GM18858 (cell line): ENCODE measurements around the gene IGFLR1.

Experiments used
- ATAC-seq: cut with Tn5 transposase; IDR thresholded peaks from one replicate; pipeline ENCODE4 v1.9.1; 2021; ENCODE audit not compliant: unreplicated experiment

Gene IGFLR1

DNA sequence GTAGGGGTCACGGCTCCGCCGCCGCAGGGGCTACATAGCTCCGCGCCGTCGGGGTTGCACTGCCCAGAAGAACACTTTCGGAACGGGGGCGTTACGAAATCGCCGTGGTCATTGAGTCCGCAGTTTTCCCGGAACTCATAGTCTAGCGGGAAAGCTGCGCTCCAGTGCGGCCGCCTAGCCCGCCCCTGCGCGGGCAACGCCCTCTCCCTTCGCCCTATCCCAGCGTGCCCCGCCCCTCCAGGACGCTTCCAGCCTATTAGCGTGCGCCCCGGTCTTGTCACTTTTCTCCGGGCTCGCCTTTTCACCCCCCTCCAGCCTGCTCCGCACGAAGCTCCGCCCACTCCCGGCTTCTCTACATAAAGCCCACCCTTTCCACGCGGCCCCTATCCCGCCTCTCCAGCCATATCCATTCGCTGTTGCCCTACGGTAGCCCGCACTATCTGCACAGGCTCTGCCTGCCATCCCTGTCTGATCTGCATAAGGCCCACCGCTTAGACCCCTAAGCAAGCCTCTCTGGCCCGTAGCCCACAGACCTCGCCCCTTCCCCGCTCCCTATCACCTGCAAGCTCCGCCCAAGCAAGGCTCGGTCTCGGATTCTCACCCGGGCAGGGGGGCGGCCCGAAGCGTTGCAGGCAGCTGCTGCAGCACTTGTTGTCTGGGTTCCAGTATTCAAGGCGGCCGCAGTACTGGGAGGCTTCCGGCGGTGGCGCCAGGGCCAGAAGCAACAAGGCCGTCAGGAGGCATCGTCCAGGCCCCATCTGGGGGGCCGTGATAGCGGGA, 1.6 kb downstream of the IGFLR1 start:
- peak; percentile 29 for ATAC-seq

DNA sequence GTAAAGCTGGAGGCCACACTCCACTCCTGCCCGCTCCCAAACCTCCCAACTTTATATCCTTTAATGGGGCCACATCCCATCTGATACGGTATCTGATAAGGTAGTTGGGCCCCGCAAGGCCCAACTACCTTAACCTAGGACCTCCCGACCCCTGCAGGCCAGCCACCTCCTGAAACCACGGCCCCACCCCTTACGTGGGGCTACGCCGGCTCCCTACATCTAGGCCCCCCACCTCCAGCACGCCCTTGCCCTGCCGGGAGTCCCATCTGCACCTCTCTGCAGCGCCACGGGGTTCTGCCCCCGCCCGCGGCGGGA, 2.2 kb downstream of the IGFLR1 start:
- ATAC-seq: peak; percentile 14

DNA sequence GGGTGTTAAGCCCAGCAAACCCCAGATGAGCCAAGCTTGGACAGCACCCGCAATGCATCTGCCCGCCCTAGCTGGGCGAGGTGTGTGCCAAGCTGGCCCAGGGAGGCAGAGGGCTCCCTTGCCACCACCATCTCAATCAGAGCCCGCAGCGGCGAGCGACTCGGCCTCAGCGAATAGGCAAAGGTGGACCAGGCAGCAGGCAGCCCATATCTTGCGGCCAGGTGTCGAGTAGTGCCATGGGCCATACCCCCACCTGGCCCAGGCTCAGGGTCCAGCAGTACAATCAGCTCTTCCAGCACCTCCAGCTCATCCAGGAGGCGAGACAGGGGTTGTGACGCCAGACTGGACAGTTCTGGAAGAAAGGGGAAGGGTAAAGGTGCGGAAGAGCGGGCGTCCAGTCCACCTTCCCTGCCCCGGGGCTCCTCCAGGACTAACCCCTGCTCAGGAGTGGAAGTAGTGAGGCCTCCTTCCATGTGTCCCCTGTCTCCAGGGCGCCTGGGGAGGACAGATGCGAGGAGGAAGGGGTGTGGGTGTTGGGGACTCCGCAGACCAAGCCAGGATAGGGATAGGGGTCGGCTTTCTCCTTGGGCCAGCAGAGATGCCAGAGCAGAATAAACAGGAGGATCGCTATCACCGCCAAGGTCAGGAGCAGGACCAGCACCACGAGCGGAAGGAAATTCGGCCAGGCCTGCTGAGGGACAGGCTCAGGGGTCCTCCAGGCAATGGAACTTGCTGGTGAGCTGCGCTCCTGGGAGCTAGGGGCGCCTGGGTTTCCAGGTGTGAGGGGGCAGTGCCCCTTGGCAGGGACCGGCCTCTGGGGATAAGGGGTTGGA, 2.8 kb downstream of the IGFLR1 start:
- no peak for ATAC-seq

DNA sequence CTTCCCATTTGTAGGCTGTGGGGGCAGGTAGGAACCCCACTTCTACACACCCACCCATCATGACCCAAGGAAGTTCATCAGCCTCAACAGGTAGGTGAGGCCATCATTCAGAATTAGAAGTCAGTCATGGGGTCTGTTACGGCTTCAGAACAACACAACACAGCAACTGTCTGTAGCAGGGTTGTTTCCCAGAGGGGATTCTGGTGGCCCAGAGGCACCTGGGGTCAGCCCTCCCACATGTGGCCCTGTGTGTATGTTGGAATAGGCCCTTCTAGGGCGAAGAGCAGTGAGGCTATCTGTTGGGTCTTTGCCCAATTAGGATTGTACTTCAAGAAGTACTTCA, 3.4 kb downstream of the IGFLR1 start:
- no peak for ATAC-seq

DNA sequence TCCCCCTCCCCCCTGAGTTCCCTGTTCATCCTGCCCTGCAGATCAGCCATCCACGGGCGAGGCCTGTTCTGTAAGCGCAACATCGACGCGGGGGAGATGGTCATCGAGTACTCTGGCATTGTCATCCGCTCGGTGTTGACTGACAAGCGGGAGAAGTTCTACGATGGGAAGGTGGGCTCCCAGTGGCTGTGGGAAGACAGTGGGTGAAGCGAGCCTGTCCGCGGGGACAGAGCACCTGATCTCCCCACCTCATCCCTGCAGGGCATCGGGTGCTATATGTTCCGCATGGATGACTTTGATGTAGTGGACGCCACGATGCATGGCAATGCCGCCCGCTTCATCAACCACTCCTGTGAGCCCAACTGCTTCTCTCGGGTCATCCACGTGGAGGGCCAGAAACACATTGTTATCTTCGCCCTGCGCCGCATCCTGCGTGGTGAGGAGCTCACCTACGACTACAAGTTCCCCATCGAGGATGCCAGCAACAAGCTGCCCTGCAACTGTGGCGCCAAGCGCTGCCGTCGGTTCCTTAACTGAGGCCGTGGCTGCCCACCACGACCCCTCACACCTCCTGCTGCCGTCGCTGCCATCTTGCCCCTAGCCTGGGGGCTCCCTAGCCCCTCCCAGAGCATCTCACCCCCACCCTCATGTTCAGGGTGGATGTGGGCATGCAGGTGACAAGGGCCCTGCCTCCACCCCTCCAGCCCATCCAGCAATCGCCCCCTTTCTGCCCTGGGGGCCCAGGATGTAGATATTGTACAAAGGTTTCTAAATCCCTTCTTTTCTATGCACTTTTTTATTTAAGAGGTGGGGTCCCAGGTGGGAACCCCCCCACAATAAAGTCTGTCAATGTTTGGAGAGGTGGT, 4.0 kb downstream of the IGFLR1 start:
- no peak for ATAC-seq

DNA sequence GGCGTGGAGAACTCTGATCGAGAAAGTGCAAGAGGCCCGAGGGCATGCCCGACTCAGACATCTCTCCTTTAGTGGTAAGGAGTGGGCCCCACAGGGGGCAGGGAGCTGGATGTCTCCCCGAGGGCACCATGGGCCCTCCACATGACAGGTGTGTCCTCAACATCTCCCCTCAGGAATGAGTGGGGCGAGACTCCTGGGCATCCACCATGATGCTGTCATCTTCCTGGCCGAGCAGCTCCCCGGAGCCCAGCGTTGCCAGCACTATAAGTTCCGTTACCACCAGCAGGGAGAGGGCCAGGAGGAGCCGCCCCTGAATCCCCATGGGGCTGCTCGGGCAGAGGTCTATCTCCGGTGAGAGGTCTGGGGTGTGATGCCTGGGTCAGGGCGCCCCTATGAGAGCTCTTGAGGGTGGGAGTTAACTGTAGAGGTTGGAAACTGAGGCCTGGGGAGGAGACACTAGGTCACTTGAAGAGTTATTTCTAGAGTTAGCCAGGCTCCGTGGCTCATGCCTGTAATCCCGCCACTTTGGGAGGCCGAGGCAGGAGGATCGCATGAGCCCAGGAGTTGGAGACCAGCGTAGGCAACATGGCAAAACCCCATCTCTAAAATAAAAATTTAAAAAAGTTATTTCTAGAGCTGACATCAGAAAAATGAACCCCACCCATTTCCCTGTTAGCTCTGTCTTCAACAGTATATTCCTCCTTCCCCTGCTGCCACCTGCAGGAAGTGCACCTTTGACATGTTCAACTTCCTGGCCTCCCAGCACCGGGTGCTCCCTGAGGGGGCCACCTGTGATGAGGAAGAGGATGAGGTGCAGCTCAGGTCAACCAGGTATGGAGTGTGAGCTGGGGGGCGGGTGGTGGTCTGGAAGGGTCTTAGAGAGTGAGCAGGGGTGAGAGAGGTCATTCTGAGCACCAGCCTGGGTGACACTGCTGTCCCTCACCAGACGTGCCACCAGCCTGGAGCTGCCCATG, 5.1 kb downstream of the IGFLR1 start:
- no peak for ATAC-seq

DNA sequence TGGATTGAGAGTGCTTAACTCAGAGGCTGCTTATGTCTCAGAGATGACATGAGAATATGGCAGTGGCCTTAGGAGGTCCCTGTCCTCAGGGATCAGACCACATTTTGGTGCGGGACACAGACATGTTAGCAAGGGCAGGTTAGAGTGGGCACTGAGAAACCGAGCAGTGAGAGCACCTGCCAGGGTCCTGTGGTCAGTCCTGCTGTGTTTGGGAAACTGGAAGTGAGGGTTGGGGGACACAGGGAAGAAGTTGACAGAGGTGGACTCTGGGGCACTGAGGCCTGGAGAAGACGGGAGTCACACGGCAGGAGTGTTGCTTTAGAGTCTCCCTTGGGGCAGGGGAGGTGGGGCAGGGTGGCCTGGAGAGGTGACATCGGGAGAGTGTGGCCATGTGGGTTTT, 7.4 kb downstream of the IGFLR1 start:
- ATAC-seq: no peak

DNA sequence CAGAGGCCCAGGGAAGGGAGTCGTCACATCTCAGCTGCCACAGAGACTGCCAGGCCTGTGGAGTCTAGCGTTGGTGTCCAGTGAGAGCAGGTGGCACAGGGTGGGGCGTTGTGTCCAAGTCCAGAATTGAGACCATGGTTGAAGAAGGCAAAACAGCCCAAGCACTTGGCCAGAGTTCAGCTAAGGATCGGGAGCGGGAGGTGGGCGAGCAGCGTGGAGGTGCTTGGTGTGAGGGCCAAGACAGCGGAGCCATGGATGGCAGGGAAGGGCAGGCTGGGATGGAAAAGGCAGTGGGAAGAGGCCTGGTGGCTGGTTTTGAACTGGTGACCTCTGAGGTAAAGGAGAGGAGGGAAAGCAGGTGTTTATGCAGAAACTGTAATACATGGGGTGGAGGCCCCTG, 8.0 kb downstream of the IGFLR1 start:
- ATAC-seq: no peak

DNA sequence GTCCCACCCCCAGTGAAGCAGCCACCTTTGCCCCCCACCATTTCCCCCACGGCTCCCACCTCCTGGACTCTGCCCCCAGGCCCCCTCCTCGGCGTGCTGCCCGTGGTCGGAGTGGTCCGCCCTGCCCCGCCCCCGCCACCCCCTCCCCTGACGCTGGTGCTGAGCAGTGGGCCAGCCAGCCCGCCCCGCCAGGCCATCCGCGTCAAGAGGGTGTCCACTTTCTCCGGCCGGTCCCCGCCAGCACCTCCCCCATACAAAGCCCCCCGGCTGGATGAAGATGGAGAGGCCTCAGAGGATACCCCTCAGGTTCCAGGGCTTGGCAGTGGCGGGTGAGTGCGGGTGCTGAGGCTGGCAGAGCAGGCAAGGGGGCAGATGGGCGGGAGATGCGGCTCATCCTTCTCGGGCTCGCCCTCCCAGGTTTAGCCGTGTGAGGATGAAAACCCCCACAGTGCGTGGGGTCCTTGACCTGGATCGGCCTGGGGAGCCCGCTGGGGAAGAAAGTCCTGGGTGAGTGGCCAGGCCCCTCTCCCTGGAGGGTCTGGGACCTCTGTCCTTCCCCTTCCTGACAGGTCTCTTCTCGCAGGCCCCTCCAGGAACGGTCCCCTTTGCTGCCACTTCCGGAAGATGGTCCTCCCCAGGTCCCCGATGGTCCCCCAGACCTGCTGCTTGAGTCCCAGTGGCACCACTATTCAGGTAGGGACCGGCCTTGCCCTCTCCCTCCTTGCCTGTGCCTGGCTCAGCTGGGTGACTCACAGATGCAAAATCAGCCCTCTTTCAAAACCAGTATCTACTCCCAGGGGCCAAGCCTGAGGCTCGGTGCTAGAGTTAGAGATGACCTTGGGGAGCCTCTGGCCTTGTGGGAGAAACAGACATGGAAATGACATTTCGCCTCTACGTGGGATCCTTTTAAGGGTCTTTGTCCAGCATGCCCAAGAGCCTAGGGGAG, 8.8 kb downstream of the IGFLR1 start:
- ATAC-seq: no peak

DNA sequence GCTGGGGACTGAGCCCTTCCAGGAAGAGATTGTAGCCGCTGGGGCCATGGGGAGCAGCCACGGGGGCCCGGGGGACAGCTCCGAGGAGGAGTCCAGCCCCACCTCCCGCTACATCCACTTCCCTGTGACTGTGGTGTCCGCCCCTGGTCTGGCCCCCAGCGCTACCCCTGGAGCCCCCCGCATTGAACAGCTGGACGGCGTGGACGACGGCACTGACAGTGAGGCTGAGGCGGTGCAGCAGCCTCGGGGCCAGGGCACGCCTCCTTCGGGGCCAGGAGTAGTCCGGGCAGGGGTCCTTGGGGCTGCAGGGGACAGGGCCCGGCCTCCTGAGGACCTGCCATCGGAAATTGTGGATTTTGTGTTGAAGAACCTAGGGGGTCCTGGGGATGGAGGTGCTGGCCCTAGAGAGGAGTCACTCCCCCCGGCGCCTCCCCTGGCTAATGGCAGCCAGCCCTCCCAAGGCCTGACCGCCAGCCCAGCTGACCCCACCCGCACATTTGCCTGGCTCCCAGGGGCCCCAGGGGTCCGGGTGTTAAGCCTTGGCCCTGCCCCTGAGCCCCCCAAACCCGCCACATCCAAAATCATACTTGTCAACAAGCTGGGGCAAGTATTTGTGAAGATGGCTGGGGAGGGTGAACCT, 9.6 kb downstream of the IGFLR1 start:
- no peak for ATAC-seq

DNA sequence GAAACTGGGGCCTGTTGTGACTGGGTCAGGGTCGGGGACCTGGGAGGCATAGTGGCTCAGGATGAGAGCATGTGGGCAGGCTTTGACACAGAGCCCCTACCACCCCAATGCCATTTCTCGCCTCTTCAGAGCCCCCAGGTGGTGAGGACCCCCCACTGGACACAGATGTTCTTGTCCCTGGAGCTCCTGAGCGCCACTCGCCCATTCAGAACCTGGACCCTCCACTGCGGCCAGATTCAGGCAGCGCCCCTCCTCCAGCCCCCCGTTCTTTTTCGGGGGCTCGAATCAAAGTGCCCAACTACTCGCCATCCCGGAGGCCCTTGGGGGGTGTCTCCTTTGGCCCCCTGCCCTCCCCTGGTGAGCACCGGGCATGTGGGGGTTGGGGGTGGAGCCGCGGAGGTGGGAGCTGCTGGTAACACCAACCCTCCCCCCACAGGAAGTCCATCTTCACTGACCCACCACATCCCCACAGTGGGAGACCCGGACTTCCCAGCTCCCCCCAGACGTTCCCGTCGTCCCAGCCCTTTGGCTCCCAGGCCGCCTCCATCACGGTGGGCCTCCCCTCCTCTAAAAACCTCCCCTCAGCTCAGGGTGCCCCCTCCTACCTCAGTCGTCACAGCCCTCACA, 10.4 kb downstream of the IGFLR1 start:
- ATAC-seq: no peak

DNA sequence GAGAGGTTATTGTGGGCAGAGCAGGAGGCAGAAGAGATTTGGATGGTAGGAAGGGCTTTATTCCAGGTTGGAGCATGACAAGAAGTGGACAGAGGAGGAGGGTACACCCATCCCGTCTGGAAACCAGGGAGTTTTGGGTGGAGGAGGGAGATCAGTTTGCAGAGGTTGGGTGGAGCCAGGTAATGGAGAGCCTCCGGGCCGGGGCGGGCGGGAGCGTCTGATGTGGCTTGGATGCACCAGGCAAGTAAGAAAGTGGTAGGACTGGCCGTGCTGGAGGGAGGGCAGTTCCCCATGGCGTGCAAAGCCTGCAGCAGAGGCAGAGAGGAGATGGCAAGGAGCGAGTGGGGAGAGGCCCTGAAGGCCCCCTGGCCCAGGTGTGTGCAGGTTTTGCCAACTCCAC, 10.9 kb downstream of the IGFLR1 start:
- no peak for ATAC-seq

DNA sequence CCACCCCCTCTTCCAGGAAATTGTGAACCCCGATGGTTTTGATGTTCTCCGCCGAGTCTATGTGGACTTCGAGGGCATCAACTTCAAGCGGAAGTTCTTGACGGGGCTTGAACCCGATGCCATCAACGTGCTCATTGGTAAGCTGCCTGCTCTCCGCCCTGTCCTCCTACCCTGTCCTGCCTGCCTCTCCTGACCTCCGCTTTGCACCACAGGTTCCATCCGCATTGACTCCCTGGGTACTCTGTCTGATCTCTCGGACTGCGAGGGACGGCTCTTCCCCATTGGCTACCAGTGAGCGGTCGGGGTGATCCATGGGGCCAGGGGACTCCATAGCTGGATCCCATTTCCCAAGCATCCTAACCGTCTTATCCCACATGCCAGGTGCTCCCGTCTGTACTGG, 11.9 kb downstream of the IGFLR1 start:
- no peak for ATAC-seq

DNA sequence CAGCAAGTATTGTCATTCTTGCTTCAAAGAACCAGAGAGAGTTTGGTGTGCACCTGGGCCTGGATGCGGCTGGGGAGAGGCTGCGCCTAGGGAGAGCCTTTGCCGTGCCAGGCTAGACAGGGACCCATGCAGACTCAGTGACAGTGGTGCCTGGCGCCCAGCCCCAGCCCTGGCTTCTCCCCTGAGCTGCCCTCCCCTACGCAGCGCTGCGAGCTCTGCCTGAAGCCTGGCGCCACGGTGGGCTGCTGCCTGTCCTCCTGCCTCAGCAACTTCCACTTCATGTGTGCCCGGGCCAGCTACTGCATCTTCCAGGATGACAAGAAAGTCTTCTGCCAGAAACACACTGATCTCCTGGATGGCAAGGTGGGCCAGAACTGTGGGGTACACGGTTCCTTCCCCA, 12.5 kb downstream of the IGFLR1 start:
- no peak for ATAC-seq

DNA sequence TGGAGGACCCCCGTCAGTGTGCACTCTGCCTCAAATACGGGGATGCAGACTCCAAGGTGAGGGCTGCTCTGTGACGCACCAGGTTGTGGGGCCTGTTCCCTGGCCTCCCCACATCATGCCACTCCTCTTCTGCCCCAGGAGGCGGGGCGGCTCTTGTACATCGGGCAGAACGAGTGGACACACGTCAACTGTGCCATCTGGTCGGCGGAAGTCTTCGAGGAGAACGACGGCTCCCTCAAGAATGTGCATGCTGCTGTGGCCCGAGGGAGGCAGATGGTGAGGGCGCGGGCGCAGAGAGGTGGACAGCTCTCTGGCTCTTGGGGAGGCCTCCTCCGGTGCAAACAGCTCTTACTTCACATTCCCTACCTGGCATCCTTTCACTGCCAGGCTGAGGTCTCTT, 13.2 kb downstream of the IGFLR1 start:
- no peak for ATAC-seq

DNA sequence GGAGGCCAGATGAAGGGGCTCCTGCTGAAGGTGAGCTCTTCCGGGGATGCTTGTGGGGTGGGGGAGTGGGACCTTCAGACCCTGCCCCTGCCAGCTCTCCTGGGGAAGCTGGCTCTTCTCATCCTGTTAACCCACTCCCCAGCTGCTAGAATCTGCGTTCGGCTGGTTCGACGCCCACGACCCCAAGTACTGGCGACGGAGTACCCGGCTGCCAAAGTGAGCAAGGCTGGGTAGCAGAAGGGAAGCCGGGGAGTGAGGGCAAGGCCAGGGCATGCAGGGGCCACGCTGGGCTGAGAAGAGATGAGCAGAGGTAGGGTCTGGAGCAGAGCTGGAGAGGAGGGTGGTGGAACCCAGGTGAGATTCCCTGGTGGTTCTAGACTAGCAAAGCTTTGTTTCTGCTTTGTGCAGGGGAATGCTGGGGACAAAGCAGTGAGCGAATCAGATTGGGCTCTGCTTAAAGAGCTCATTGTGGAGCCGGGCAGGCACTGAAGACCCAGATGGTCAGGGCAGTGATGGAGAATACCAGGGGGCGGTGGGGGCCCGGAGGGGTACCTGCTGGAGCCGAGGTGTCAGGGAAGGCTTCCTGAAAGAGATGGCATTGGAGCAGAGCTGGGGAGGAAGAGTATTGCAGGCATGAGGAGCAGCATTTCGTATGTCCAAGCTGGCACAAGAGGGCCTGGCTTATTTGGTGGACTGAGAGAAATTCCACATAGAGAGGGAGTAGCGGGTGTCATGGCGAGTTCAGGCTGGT, 14.1 kb downstream of the IGFLR1 start:
- no peak for ATAC-seq

DNA sequence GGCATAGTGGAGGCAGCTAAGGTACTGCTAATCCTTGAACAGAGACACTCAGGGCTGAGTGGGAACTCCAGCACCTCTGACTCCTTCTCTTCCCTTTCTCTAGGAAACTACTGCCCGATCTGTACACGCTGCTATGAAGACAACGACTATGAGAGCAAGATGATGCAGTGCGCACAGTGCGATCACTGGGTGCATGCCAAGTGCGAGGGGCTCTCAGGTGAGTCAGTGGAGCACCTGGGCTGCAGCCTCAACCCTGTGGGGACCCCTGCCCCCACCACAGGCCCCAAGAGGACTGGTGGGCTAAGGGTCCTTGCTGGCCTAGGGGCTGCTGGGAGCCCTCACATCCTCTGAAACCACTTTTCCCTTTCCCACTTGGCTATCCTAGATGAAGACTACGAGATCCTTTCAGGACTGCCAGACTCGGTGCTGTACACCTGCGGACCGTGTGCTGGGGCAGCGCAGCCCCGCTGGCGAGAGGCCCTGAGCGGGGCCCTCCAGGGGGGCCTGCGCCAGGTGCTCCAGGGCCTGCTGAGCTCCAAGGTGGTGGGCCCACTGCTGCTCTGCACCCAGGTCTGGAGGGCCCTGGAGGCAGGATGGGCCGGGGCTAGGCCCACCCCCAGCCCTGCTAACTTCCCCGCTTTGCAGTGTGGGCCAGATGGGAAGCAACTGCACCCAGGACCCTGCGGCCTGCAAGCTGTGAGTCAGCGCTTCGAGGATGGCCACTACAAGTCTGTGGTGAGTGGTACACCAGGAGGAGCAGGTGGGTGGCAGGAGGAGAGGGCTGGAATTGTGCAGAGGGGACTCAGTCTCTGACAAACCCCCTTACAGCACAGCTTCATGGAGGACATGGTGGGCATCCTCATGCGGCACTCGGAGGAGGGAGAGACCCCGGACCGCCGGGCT, 14.9 kb downstream of the IGFLR1 start:
- no peak for ATAC-seq
